GM23338 (cell line): ENCODE measurements around the gene BBLN. TPM values are rescaled to one million over a fixed set of nuclear protein-coding genes. Genes with fewer than 3 reads are reported as not detected.

Experiments used
- ATAC-seq: fragments of 200-7000 bp; cut with Tn5 transposase; 3 replicates; pipeline ENCODE4 v1.9.1; 2020
- DNase-seq: peaks from one replicate; pipeline ENCODE4 v3.0.0-alpha.2; 2015; ENCODE audit warnings: low spot score
- H2AFZ ChIP-seq: fragments of 200-600 bp; sonication (generic); 2 replicates; pipeline ENCODE4 v1.8.0; 2016; ENCODE audit warnings: antibody characterized with exemption, mild to moderate bottlenecking, moderate library complexity
- H3F3A ChIP-seq: fragments of 200-600 bp; sonication (generic); replicated peaks from 2 replicates; pipeline ENCODE4 v1.8.0; 2017; ENCODE audit warnings: antibody characterized with exemption, mixed run types, low read depth
- H3K27ac ChIP-seq: fragments of 200-600 bp; sonication (generic); 2 replicates; pipeline ENCODE4 v1.6.1; 2016; ENCODE audit warnings: low read depth
- H3K27me3 ChIP-seq: fragments of 200-600 bp; sonication (generic); 2 replicates; pipeline ENCODE4 v1.8.0; 2016; ENCODE audit warnings: mild to moderate bottlenecking, mixed run types, moderate library complexity; ENCODE audit not compliant: insufficient read depth
- H3K36me3 ChIP-seq: fragments of 200-600 bp; sonication (generic); 2 replicates; pipeline ENCODE4 v1.8.0; 2016; ENCODE audit warnings: mild to moderate bottlenecking; ENCODE audit not compliant: insufficient read depth
- H3K4me1 ChIP-seq: fragments of 200-600 bp; sonication (generic); 2 replicates; pipeline ENCODE4 v1.8.0; 2016; ENCODE audit warnings: mild to moderate bottlenecking, moderate library complexity; ENCODE audit not compliant: insufficient read depth
- H3K4me2 ChIP-seq: fragments of 200-600 bp; sonication (generic); 2 replicates; pipeline ENCODE4 v1.7.1; 2017; ENCODE audit warnings: mixed run types
- H3K4me3 ChIP-seq: fragments of 200-600 bp; sonication (generic); 2 replicates; pipeline ENCODE4 v1.6.1; 2016; ENCODE audit warnings: mixed run types
- H3K79me2 ChIP-seq: fragments of 200-600 bp; sonication (generic); replicated peaks from 2 replicates; pipeline ENCODE4 v1.8.0; 2017; ENCODE audit warnings: mild to moderate bottlenecking; ENCODE audit not compliant: insufficient read depth
- H3K9me2 ChIP-seq: fragments of 200-600 bp; sonication (generic); 2 replicates; pipeline ENCODE4 v1.8.0; 2017; ENCODE audit not compliant: insufficient read depth
- H4K20me1 ChIP-seq: fragments of 200-600 bp; sonication (generic); replicated peaks from 2 replicates; pipeline ENCODE4 v1.8.0; 2017; ENCODE audit warnings: mild to moderate bottlenecking; ENCODE audit not compliant: insufficient read depth
- H3K27ac Mint-ChIP-seq: 2 replicates; pipeline ENCODE4 v1.8.0; 2020; ENCODE audit warnings: inconsistent platforms, mild to moderate bottlenecking, moderate library complexity, mixed read lengths
- H3K27me3 Mint-ChIP-seq: 3 replicates; pipeline ENCODE4 v1.8.0; 2022; ENCODE audit warnings: low read depth, mild to moderate bottlenecking, moderate library complexity, mixed read lengths, inconsistent platforms; ENCODE audit not compliant: insufficient read depth, poor library complexity
- H3K36me3 Mint-ChIP-seq: 3 replicates; pipeline ENCODE4 v1.8.0; 2021; ENCODE audit warnings: low read depth, mild to moderate bottlenecking, inconsistent platforms, moderate library complexity, mixed read lengths
- H3K4me1 Mint-ChIP-seq: 3 replicates; pipeline ENCODE4 v1.8.0; 2020; ENCODE audit warnings: mild to moderate bottlenecking, inconsistent platforms, mixed read lengths
- H3K4me3 Mint-ChIP-seq: 3 replicates; pipeline ENCODE4 v1.8.0; 2021; ENCODE audit warnings: moderate library complexity, mild to moderate bottlenecking, inconsistent platforms, mixed read lengths
- H3K9me3 Mint-ChIP-seq: 3 replicates; pipeline ENCODE4 v1.8.0; 2020; ENCODE audit warnings: moderate library complexity, mild to moderate bottlenecking, inconsistent platforms, mixed read lengths
- CREB1 ChIP-seq: fragments of 250-450 bp; sonication (Bioruptor Pico); IDR thresholded peaks from 2 replicates; pipeline ENCODE4 v1.5.0; 2020; ENCODE audit warnings: low read depth, mild to moderate bottlenecking, moderate library complexity
- JUNB ChIP-seq: IDR thresholded peaks from one replicate; pipeline ENCODE4 v1.6.1; 2016; ENCODE audit warnings: antibody characterized with exemption; ENCODE audit not compliant: unreplicated experiment
- NANOG ChIP-seq: IDR thresholded peaks from 2 replicates; pipeline ENCODE4 v1.6.1; 2016; ENCODE audit warnings: antibody characterized with exemption, borderline replicate concordance
- STAT1 ChIP-seq: IDR thresholded peaks from one replicate; pipeline ENCODE4 v1.6.1; 2016; ENCODE audit warnings: antibody characterized with exemption; ENCODE audit not compliant: unreplicated experiment
- ZNF462 ChIP-seq: fragments of 250-450 bp; sonication (Bioruptor Pico); IDR thresholded peaks from 2 replicates; pipeline ENCODE4 v1.5.0; 2020; ENCODE audit warnings: mild to moderate bottlenecking, moderate library complexity
- polyA plus RNA-seq: library from polyadenylated mRNA; unstranded; fragments of >200 nt; fragmentation: Nextera tagmentation; extraction: Ambion mirVana; gene quantifications from 2 replicates; pipeline ENCODE4 v1.2.1, GENCODE V29; 2016
- total RNA-seq: library from RNA; depleted of rRNA; stranded (reverse); fragments of >200 nt; shearing (Covaris generic); gene quantifications from 2 replicates; pipeline ENCODE4 v1.2.3, GENCODE V29; 2014
- TF ChIP-seq, protein P1 (sequence below): IDR thresholded peaks from 2 replicates; pipeline ENCODE4 v1.6.1; 2016; ENCODE audit warnings: antibody characterized with exemption

Gene BBLN
- total and polyA plus RNA-seq, 2 experiments from 2014 or later: 171 to 246 TPM

GRCh38 chr9:128124873-128125579 is 35.0 kb upstream of the BBLN start (continued):
- TF ChIP-seq ZNF462 (CRISPR knock-in tag) (no peak), NANOG (no peak), JUNB (no peak)

DNA sequence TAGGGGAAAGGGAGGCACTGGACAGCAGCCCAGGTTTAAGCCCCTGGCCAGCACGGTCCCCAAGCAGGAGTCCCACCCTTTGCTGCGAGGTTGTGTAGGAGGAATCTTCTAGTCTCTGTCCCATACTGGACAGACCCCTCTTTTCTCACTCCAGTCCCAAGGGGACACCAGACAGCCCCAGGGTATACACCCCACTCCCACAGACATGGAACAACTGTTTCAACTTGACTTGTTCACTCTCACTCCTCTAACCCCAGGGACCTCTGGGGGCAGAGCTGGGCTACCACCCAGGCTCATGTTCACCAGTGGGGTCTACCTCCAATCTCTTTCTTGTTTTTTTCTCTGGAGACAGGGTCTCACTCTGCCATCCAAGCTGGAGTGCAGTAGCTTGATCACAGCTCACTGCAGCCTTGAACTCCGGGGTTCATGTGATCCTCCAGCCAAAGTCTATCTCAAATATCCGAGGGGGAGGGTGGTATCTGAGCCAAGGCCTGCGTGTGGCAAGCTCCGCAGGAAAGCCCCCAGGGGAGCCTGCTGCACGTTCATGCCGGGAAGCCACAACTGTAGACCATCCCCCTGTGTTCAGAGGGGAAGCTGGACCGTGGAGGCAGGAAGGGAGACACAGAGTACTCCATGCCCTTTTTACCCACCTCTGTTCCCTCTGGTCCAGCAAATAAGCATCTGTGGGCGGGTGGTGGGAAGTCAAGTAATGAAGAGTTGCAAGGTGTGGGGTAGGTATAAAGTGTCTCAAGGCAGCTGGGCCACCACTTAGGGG is 34.3 kb upstream of the BBLN start:
- Histone ChIP-seq H3K4me1 (peaks cover 12% of the 10 kb centered on the region; the same call in 1 of the 2 replicates), H4K20me1 (peaks cover 9% of the 10 kb centered on the region), H3K27me3 (no peaks in the 10 kb centered on the region), H3K4me3 (peak overlapping the region; percentile 94; the same call in 1 of the 2 replicates), H3F3A (peaks cover 5% of the 10 kb centered on the region; the same call in 1 of the 2 replicates), H2AFZ (no peak overlapping the region), H3K4me2 (peak overlapping the region; percentile 98), H3K36me3 (0 out of 2 replicates have a peak, but pooled peaks cover 4% of the 10 kb centered on the region), H3K27ac (no peak overlapping the region), H3K79me2 (peaks cover 25% of the 10 kb centered on the region), H3K9me2 (no peaks in the 10 kb centered on the region)
- DNase-seq (no peak), ATAC-seq (no peak)
- peaks cover 21% of the 10 kb centered on the region for H3K27me3 Mint-ChIP-seq
- H3K4me1 Mint-ChIP-seq: peaks cover 17% of the 10 kb centered on the region
- no peak overlapping the region for H3K27ac Mint-ChIP-seq
- peak overlapping the region; percentile 87 for H3K4me3 Mint-ChIP-seq
- H3K9me3 Mint-ChIP-seq: peaks cover 15% of the 10 kb centered on the region
- peaks cover 51% of the 10 kb centered on the region for H3K36me3 Mint-ChIP-seq
- TF ChIP-seq STAT1: no peak
- TF ChIP-seq CREB1 (CRISPR knock-in tag): no peak
- TF ChIP-seq JUNB: no peak
- TF ChIP-seq ZNF462 (CRISPR knock-in tag): no peak
- TF ChIP-seq, protein P1, sequence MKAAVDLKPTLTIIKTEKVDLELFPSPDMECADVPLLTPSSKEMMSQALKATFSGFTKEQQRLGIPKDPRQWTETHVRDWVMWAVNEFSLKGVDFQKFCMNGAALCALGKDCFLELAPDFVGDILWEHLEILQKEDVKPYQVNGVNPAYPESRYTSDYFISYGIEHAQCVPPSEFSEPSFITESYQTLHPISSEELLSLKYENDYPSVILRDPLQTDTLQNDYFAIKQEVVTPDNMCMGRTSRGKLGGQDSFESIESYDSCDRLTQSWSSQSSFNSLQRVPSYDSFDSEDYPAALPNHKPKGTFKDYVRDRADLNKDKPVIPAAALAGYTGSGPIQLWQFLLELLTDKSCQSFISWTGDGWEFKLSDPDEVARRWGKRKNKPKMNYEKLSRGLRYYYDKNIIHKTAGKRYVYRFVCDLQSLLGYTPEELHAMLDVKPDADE: no peak
